Endometrial microvascular endothelial cells (primary cell): Measurements from ENCODE around the gene ROR1. TPM values are rescaled to one million over a fixed set of nuclear protein-coding genes. Genes with fewer than 3 reads are reported as not detected.
"Not testable (repeated sequence)": the region's sequence is repeated elsewhere in the genome, so short reads cannot be mapped to it uniquely, and the experiment has no call there.

Experiments
- in situ Hi-C: cut with HindIII; loops from 2 replicates; pipeline ENCODE4 v1.10.0; 2017; ENCODE audit warnings: low sequenced_read_pairs, low pct_unique_long_range_greater_than_20kb; ENCODE audit errors: inconsistent ontology term
- total RNA-seq: library from RNA; depleted of rRNA; stranded (reverse); fragments of >200 nt; gene quantifications from one replicate; pipeline ENCODE4 v1.2.3, GENCODE V29; 2015; ENCODE audit errors: inconsistent ontology term

The ROR1 gene
- total RNA-seq, 1 donor from 2014 or later, result 3.1 TPM

- in situ Hi-C loops, result no loop called here
Measured at GRCh38 chr1:63756839-63757238, 17.0 kb upstream of the ROR1 start.

- in situ Hi-C loops, result no loop called here
Measured at GRCh38 chr1:63757334-63757733, 16.5 kb upstream of the ROR1 start.

- in situ Hi-C loops, result no loop called here
Measured at GRCh38 chr1:63758791-63759190, 15.0 kb upstream of the ROR1 start.

GRCh38 chr1:63759778-63760177, 14.0 kb upstream of the ROR1 start:
- in situ Hi-C loops, result no loop called here

- in situ Hi-C loops, result no loop called here
Measured at GRCh38 chr1:63770381-63770780, 3.4 kb upstream of the ROR1 start.

GRCh38 chr1:63772201-63772600, 1.6 kb upstream of the ROR1 start:
- in situ Hi-C loops, result no loop called here

- in situ Hi-C loops, result no loop called here
Measured at GRCh38 chr1:63772876-63773275, 941 bp upstream of the ROR1 start.

- in situ Hi-C loops, result no loop called here
Measured at GRCh38 chr1:63773496-63773814, 362 bp upstream of the ROR1 start.

- in situ Hi-C loops, result no loop called here
Measured at GRCh38 chr1:63774617-63775417, 1.0 kb downstream of the ROR1 start.

- in situ Hi-C loops, result no loop called here
Measured at GRCh38 chr1:63775418-63776127, 1.8 kb downstream of the ROR1 start.

- in situ Hi-C loops, result no loop called here
Measured at GRCh38 chr1:63777286-63777685, 3.5 kb downstream of the ROR1 start.

- in situ Hi-C loops, result no loop called here
Measured at GRCh38 chr1:63777965-63778880, 4.4 kb downstream of the ROR1 start.

- in situ Hi-C loops, result no loop called here
Measured at GRCh38 chr1:63779338-63780211, 5.8 kb downstream of the ROR1 start.

GRCh38 chr1:63780565-63780964, 6.7 kb downstream of the ROR1 start:
- in situ Hi-C loops, result no loop called here

GRCh38 chr1:63782982-63783381, 9.2 kb downstream of the ROR1 start:
- in situ Hi-C loops, result no loop called here

- in situ Hi-C loops, result no loop called here
Measured at GRCh38 chr1:63784083-63784482, 10.3 kb downstream of the ROR1 start.

- in situ Hi-C loops, result no loop called here
Measured at GRCh38 chr1:63784489-63785390, 10.9 kb downstream of the ROR1 start.

GRCh38 chr1:63787270-63787669, 13.5 kb downstream of the ROR1 start:
- in situ Hi-C loops, result not testable (repeated sequence)
